Activated CD4-positive, alpha-beta T cell treated with anti-CD3 and anti-CD28 coated beads for 4 hours (primary cell): ENCODE data around the gene ROCK2.

Experiments
- DNase-seq, 2 donors: peaks; one replicate each; pipeline ENCODE4 v3.0.0-alpha.2; 2020

Gene ROCK2

GRCh38 chr2:11305958-11306357 lies 38.5 kb downstream of the ROCK2 start:
- no peak for DNase-seq

- no peak for DNase-seq
Observed at GRCh38 chr2:11305338-11305737, 39.1 kb downstream of the ROCK2 start.

GRCh38 chr2:11304476-11304875 lies 40.0 kb downstream of the ROCK2 start:
- no peak for DNase-seq

- no peak for DNase-seq
Observed at GRCh38 chr2:11303290-11304013, 41.0 kb downstream of the ROCK2 start.

GRCh38 chr2:11299439-11299838 lies 45.0 kb downstream of the ROCK2 start:
- no peak for DNase-seq

GRCh38 chr2:11298592-11298991 lies 45.8 kb downstream of the ROCK2 start:
- no peak for DNase-seq

GRCh38 chr2:11296401-11296800 lies 48.0 kb downstream of the ROCK2 start:
- no peak for DNase-seq

- no peak for DNase-seq
Observed at GRCh38 chr2:11292464-11293255, 51.8 kb downstream of the ROCK2 start.

- no peak for DNase-seq
Observed at GRCh38 chr2:11290713-11291112, 53.7 kb downstream of the ROCK2 start.

- no peak for DNase-seq
Observed at GRCh38 chr2:11290211-11290610, 54.2 kb downstream of the ROCK2 start.

GRCh38 chr2:11288431-11288830 lies 56.0 kb downstream of the ROCK2 start:
- no peak for DNase-seq

GRCh38 chr2:11286749-11287148 lies 57.7 kb downstream of the ROCK2 start:
- no peak for DNase-seq

- no peak for DNase-seq
Observed at GRCh38 chr2:11286323-11286722, 58.1 kb downstream of the ROCK2 start.

- DNase-seq, result no peak
Observed at GRCh38 chr2:11285499-11285898, 58.9 kb downstream of the ROCK2 start.

- no peak for DNase-seq
Observed at GRCh38 chr2:11281186-11281585, 63.2 kb downstream of the ROCK2 start.

GRCh38 chr2:11280713-11281112 lies 63.7 kb downstream of the ROCK2 start:
- DNase-seq, result no peak

- DNase-seq, result no peak
Observed at GRCh38 chr2:11279398-11279797, 65.0 kb downstream of the ROCK2 start.

GRCh38 chr2:11278219-11278618 lies 66.2 kb downstream of the ROCK2 start:
- DNase-seq, result no peak

GRCh38 chr2:11275910-11276309 lies 68.5 kb downstream of the ROCK2 start:
- no peak for DNase-seq

GRCh38 chr2:11270891-11271290 lies 73.5 kb downstream of the ROCK2 start:
- no peak for DNase-seq

GRCh38 chr2:11267931-11268330 lies 76.5 kb downstream of the ROCK2 start:
- DNase-seq, result no peak

- no peak for DNase-seq
Observed at GRCh38 chr2:11264818-11265217, 79.6 kb downstream of the ROCK2 start.

- DNase-seq, result no peak
Observed at GRCh38 chr2:11264007-11264406, 80.4 kb downstream of the ROCK2 start.

GRCh38 chr2:11263177-11263576 lies 81.3 kb downstream of the ROCK2 start:
- DNase-seq, result no peak
